ENCODE data around the gene FAM83B. TPM values are rescaled to one million over a fixed set of nuclear protein-coding genes. Genes with fewer than 3 reads are reported as not detected.

Gene FAM83B
- total RNA-seq, 4 donors from 2014 or later, result 116 to 152 (median 129) TPM

DNA sequence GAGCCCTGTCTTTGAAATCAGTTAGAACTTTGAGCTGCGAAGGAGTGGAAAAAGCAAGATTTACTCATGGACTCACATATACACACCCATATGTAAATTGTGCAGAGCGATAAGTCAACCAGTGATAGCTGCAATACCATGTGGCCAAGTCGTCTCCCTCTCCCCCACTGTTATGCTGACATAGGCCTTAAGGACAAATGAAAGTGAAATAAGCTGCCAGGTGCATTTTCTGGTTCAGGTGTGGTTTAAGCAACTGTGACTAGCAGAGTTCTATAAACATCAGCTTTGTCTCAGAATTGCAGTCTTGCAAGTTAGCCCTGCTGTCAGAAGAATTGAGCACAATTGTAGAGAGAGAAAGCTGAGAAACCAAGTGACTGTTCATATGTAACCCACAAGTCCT lies 9.6 kb downstream of the FAM83B start:
- 44 to 62% methylated on average over 3 of the region's 3 CpGs for WGBS, 2 donors
- intact Hi-C loops (cut with DNase I; ENCODE audit: low total_unique reads), result no loop called here
- DNase-seq (ENCODE audit: low spot score in 2 of 2), result no peak
- no peak for TF ChIP-seq POLR2A (IDR thresholded peaks at IDR 0.05)
- TF ChIP-seq, protein P1, sequence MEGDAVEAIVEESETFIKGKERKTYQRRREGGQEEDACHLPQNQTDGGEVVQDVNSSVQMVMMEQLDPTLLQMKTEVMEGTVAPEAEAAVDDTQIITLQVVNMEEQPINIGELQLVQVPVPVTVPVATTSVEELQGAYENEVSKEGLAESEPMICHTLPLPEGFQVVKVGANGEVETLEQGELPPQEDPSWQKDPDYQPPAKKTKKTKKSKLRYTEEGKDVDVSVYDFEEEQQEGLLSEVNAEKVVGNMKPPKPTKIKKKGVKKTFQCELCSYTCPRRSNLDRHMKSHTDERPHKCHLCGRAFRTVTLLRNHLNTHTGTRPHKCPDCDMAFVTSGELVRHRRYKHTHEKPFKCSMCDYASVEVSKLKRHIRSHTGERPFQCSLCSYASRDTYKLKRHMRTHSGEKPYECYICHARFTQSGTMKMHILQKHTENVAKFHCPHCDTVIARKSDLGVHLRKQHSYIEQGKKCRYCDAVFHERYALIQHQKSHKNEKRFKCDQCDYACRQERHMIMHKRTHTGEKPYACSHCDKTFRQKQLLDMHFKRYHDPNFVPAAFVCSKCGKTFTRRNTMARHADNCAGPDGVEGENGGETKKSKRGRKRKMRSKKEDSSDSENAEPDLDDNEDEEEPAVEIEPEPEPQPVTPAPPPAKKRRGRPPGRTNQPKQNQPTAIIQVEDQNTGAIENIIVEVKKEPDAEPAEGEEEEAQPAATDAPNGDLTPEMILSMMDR (IDR thresholded peaks at IDR 0.05), result no peak
- H3K4me3 ChIP-seq (ENCODE audit: low read depth, poor library complexity, severe bottlenecking), result no peak overlapping the region

DNA sequence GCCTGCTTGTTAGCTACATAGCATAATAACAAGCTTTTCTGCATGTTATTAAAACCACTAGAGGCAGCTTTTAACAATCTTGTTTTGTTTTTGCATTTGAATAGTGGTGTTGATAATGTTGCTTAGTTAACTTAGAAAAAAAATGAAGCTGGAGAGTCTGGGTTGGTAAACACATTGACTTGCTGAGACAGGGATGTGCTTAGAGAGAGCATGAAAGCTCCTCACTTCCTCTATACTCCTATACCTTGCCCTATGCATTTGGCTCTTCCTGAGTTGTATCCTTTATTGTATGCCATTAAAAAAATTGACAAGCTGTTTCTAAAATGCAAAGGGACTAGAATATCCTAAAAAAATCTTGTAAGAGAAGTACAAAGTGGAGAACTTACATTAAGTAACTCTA lies 13.6 kb downstream of the FAM83B start:
- no peak overlapping the region for H3K4me3 ChIP-seq (ENCODE audit: low read depth, poor library complexity, severe bottlenecking)
- no peak for DNase-seq (ENCODE audit: low spot score in 2 of 2)
- TF ChIP-seq, protein P1 (IDR thresholded peaks at IDR 0.05), result no peak
- no peak for TF ChIP-seq POLR2A (IDR thresholded peaks at IDR 0.05)
- intact Hi-C loops (cut with DNase I; ENCODE audit: low total_unique reads), result no loop called here

DNA sequence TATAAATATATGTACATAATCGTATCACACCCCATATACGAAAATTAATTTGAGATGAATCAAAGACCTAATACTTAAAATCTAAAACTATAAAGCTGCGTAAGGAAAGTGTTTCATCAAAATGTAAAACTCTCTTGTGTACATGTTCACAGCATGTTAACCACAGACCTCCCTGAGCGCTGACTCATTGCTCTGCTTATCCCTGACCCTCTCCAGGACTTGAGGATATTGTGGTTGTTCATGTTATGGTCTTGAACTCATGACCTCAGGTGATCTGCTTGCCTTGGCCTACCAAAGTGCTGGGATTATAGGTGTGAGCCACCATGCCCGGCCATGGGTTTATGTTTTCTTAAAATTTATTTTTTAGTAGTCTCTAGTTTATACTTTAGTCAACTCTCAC lies 14.2 kb downstream of the FAM83B start:
- intact Hi-C loops (cut with DNase I; ENCODE audit: low total_unique reads), result no loop called here
- DNase-seq (ENCODE audit: low spot score in 2 of 2), result no peak
- no peak overlapping the region for H3K4me3 ChIP-seq (ENCODE audit: low read depth, poor library complexity, severe bottlenecking)
- WGBS, 2 donors, result 84 to 88% methylated on average over 5 of the region's 5 CpGs
- TF ChIP-seq, protein P1 (IDR thresholded peaks at IDR 0.05), result no peak
- TF ChIP-seq POLR2A (IDR thresholded peaks at IDR 0.05), result no peak

DNA sequence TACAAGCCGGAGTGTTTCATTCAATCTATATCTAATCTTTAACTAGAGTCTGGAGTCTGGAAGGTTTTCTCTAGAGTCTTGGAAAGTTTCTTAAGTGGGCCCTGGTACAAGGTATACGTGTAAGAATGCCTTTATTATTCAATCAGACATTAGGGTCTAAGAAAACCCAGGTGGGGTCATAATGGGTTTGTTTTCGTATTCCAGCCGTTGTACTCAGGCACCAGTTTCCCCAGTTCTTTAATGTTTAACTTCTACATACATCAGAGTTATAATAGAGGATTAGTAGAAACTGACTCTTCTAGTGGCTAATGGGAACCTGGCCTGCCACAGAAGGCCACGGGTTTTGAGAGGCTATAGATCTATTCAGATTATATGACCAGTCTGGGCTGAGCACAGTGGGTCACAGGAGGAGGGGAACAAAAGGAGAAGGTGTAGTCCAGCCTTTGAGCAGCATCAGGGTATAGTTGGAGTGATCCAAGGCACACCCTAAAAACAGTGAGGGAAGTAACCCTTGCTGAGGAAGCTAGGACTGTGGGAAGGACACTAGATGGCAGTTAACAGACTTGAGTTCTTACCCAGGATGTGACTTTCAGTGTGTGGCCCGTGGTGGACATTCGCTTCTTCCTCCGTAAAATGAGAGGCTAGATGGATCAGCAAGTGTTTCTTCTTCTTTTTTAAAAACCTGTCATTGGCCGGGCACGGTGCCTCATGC lies 15.5 kb downstream of the FAM83B start:
- WGBS, 2 donors, result 92 to 93% methylated on average over 10 of the region's 10 CpGs
- DNase-seq (ENCODE audit: low spot score in 2 of 2), result no peak
- intact Hi-C loops (cut with DNase I; ENCODE audit: low total_unique reads), result no loop called here
- no peak overlapping the region for H3K4me3 ChIP-seq (ENCODE audit: low read depth, poor library complexity, severe bottlenecking)
- TF ChIP-seq, protein P1 (IDR thresholded peaks at IDR 0.05), result no peak
- no peak for TF ChIP-seq POLR2A (IDR thresholded peaks at IDR 0.05)

DNA sequence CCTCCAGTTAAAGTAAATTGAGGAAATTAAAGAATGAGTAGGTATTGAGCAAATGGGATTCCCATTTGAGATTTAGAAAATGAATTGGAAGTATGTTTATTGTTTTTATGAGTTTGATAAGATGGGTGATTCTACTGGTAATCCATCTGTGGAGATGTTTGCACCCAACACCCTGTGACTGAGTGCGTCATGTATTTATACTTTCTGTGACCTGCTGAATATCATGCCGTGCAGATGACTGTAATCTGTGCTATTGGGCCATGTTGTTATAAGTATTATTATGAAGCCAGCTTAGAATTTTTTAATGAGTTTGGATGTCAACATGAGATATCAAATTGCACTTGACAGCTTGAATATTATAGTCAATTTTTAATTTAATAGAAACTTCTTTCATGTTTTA lies 17.7 kb downstream of the FAM83B start:
- DNase-seq (ENCODE audit: low spot score in 2 of 2), result no peak
- 86 to 87% methylated on average over 2 of the region's 2 CpGs for WGBS, 2 donors
- TF ChIP-seq, protein P1 (IDR thresholded peaks at IDR 0.05), result no peak
- no peak for TF ChIP-seq POLR2A (IDR thresholded peaks at IDR 0.05)
- H3K4me3 ChIP-seq (ENCODE audit: low read depth, poor library complexity, severe bottlenecking), result no peak overlapping the region
- intact Hi-C loops (cut with DNase I; ENCODE audit: low total_unique reads), result no loop called here

DNA sequence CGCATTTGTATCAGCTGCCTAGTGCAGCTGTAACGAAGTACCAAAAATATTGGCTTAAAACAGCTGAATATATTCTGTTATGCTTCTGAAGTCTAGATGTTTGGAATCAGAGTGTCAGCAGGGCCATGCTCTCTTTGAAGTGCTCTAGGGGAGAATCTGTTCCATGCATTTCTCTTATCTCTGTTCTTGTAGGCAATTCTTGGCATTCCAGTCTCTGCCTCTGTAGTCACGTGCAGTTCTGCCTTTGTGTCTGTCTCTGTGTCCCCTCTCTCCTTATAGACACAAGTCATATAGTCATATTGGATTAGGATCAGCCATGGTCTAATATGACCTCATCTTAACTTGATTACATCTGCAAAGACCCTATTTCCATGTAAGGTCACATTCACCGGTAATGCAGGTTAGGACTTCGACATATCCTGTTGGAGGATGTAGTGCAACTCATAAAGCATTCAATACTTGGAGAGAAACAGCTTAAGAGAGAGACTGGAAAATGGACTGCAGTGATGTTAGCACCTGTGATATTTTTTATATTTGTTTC lies 18.6 kb downstream of the FAM83B start:
- intact Hi-C loops (cut with DNase I; ENCODE audit: low total_unique reads), result no loop called here
- TF ChIP-seq, protein P1 (IDR thresholded peaks at IDR 0.05), result no peak
- no peak for TF ChIP-seq POLR2A (IDR thresholded peaks at IDR 0.05)
- DNase-seq (ENCODE audit: low spot score in 2 of 2), result no peak
- no peak overlapping the region for H3K4me3 ChIP-seq (ENCODE audit: low read depth, poor library complexity, severe bottlenecking)
- 66% methylated on average over 5 of the region's 5 CpGs for WGBS, 2 donors
